Glomerular visceral epithelial cell (primary cell): ENCODE measurements around the gene OBSCN.

ENCODE experiments used
- DNase-seq: peaks from one replicate; pipeline ENCODE4 v3.0.0-alpha.2; 2016; ENCODE audit errors: extremely low spot score

OBSCN gene

GRCh38 chr1:228381356-228381755 lies 173.5 kb downstream of the OBSCN start:
- no peak for DNase-seq

- no peak for DNase-seq
These were observed 175.9 kb downstream of the OBSCN start for GRCh38 chr1:228383773-228384172.

GRCh38 chr1:228385232-228385631 lies 177.4 kb downstream of the OBSCN start:
- DNase-seq, result no peak

- DNase-seq, result no peak
These were observed 179.5 kb downstream of the OBSCN start for GRCh38 chr1:228387321-228387720.

- no peak for DNase-seq
These were observed 182.8 kb downstream of the OBSCN start for GRCh38 chr1:228390649-228391048.

- no peak for DNase-seq
These were observed 183.7 kb downstream of the OBSCN start for GRCh38 chr1:228391411-228392020.

- DNase-seq, result peak; percentile 24
These were observed 184.5 kb downstream of the OBSCN start for GRCh38 chr1:228392111-228392936.

- peak; percentile 34 for DNase-seq
These were observed 185.4 kb downstream of the OBSCN start for GRCh38 chr1:228393268-228393701.

GRCh38 chr1:228393811-228394570 lies 186.1 kb downstream of the OBSCN start:
- DNase-seq, result no peak

GRCh38 chr1:228394571-228395394 lies 186.9 kb downstream of the OBSCN start:
- DNase-seq, result no peak

- DNase-seq, result no peak
These were observed 189.2 kb downstream of the OBSCN start for GRCh38 chr1:228396770-228397662.

- DNase-seq, result no peak
These were observed 190.1 kb downstream of the OBSCN start for GRCh38 chr1:228397966-228398365.

- no peak for DNase-seq
These were observed 191.1 kb downstream of the OBSCN start for GRCh38 chr1:228398741-228399461.

- no peak for DNase-seq
These were observed 191.8 kb downstream of the OBSCN start for GRCh38 chr1:228399531-228400236.

GRCh38 chr1:228400237-228400651 lies 192.4 kb downstream of the OBSCN start:
- DNase-seq, result no peak

- no peak for DNase-seq
These were observed 193.0 kb downstream of the OBSCN start for GRCh38 chr1:228400692-228401454.

GRCh38 chr1:228401782-228402640 lies 194.2 kb downstream of the OBSCN start:
- DNase-seq, result no peak

- DNase-seq, result no peak
These were observed 194.8 kb downstream of the OBSCN start for GRCh38 chr1:228402641-228403025.
